Cardiac fibroblast (primary cell): ENCODE results near the gene RTN4RL1.

Experiments
- DNase-seq, 2 donors: peaks; one replicate each; pipeline versions ENCODE4 v3.0.0 to v3.0.0-alpha.2; 2010; ENCODE audit warnings: low read depth in 2 of 2
- H3K4me3 ChIP-seq, 2 donors: replicated peaks in 1 of 2; 1 replicate in 1 of 2; 2 replicates in 1 of 2; pipeline ENCODE4 v1.5.1; 2011; ENCODE audit warnings: low read depth in 2 of 2, low read length in 2 of 2, mild to moderate bottlenecking in 2 of 2, moderate library complexity in 1 of 2
- TF ChIP-seq, protein P1 (sequence below): IDR thresholded peaks from one replicate; pipeline ENCODE4 v1.5.1; 2011; ENCODE audit warnings: low read depth, mild to moderate bottlenecking, low read length, inconsistent platforms

RTN4RL1 gene

DNA sequence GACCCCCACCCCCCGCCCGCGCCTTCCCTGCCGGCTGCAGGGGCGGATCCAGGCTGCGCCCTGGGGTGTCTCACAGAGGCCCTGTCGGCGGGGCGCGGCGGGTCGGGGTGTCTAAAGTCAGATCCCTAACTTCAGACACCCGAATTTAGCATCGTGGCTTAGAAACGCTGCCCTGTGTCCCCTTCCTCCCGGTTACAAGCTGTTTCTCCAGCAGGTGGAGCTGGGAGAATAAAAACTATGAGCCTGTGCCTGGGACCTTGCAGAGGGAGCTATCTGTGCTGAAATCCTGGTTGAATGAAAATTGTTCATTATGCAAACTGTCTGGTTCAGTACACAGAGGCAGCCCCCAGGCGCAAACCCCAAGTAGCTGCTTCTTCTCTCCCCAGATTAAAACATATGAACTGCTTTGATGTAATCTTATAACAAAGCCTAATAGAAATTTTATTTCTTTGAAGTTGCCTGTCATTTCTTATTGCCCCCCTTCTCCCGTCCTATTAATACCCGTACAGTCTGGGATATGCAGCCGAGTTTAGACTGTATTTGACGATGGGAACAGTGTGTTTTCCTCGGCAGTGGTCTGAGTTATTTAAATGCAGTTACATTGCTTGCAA is 116.3 kb downstream of the RTN4RL1 start:
- peak overlapping the region; percentile 17 to 27 for H3K4me3 ChIP-seq
- TF ChIP-seq, protein P1, sequence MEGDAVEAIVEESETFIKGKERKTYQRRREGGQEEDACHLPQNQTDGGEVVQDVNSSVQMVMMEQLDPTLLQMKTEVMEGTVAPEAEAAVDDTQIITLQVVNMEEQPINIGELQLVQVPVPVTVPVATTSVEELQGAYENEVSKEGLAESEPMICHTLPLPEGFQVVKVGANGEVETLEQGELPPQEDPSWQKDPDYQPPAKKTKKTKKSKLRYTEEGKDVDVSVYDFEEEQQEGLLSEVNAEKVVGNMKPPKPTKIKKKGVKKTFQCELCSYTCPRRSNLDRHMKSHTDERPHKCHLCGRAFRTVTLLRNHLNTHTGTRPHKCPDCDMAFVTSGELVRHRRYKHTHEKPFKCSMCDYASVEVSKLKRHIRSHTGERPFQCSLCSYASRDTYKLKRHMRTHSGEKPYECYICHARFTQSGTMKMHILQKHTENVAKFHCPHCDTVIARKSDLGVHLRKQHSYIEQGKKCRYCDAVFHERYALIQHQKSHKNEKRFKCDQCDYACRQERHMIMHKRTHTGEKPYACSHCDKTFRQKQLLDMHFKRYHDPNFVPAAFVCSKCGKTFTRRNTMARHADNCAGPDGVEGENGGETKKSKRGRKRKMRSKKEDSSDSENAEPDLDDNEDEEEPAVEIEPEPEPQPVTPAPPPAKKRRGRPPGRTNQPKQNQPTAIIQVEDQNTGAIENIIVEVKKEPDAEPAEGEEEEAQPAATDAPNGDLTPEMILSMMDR = peak; percentile 79
- peak; percentile 85 for DNase-seq

- H3K4me3 ChIP-seq = peak overlapping the region; percentile 17 to 27
- TF ChIP-seq, protein P1 = no peak
- peak; percentile 45 to 47 for DNase-seq
Measured at GRCh38 chr17:1907909-1908698, 117.0 kb downstream of the RTN4RL1 start.

GRCh38 chr17:1907216-1907631 is 117.9 kb downstream of the RTN4RL1 start:
- no peak overlapping the region for H3K4me3 ChIP-seq
- TF ChIP-seq, protein P1 = no peak
- no peak for DNase-seq

DNA sequence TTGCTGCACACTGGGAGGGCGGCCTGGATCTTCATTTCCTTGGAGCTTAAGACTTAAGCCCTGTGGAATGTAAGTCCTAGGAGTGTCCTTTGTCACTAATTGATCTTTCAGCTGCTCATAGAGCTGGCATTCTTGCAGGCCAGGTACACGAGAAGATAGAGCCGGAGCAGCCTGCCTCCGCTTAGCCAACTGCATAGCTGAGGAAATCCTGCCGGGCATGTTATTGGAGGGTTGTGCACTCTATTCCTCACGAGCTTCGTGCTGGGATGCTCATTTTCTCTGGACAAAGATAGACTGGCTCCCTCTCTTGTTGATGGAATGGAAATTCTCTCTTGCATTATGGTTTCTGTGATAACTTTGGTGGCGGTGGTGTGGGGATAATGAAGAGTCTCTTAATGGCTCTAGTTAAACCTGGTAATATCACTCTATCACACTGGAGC is 118.5 kb downstream of the RTN4RL1 start:
- TF ChIP-seq, protein P1 = no peak
- peak in 1 of 2 donors; percentile 35 for DNase-seq
- no peak overlapping the region for H3K4me3 ChIP-seq

GRCh38 chr17:1905190-1905913 is 119.8 kb downstream of the RTN4RL1 start:
- TF ChIP-seq, protein P1 = no peak
- DNase-seq = no peak
- no peak overlapping the region for H3K4me3 ChIP-seq

DNA sequence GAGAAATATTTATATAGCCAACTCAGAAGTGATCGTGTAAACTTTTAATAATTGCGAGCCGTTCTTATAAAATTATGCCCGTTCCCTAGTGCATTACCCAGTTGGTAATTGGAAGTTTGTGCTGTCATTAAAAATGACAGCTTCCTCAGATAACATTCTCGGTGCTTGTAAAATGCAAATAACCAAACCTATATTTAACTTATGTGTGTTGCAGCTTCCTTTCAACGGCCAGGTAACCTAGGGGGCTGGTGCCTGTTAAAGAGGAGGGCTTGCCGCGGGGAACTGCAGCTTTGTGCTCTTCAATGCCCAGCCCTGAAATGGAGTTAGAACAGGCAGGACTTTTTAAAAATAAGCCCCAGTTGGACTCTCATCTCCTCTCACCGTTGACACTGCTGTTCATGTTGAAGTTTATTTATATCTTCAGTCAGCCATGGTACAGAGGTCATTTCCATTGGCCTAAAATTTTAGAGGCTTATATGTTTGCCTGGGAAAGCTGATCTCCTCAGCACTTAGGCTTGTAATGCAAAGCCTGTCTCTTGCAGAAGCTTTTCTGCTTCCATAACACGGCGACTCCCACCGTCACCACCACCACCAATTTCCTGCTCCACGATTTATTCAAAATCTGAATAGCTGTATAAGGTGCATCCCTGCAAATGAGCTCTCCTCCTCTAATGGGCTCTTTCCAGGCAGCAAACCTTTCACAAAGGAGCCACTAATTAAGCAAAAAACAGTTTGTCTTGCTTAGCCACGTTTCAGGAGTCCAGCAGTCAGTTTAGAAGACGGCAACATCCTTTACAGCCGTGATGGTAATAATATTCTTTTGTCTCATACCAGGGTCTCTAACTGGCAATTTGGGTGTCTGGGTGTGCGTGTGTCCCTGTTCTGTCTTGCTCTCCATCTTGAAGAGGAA is 120.6 kb downstream of the RTN4RL1 start:
- no peak for DNase-seq
- TF ChIP-seq, protein P1 = no peak
- H3K4me3 ChIP-seq = no peak overlapping the region
